Epithelial cell of esophagus (primary cell): Measurements from ENCODE around the gene OR2J1.
A peak's percentile ranks its signal among the peaks of the same experiment; 100 is the strongest.
"Not testable (repeated sequence)": the region's sequence is repeated elsewhere in the genome, so short reads cannot be mapped to it uniquely, and the experiment has no call there.

Source experiments
- DNase-seq: peaks from one replicate; pipeline ENCODE4 v3.0.0; 2010; ENCODE audit warnings: low read depth
- H3K4me3 ChIP-seq: 2 replicates; pipeline ENCODE4 v1.5.1; 2011; ENCODE audit warnings: mild to moderate bottlenecking, low read length, control low read depth
- CTCF ChIP-seq: IDR thresholded peaks from 2 replicates; pipeline ENCODE4 v1.5.1; 2011; ENCODE audit warnings: low read depth, mild to moderate bottlenecking, low read length, control low read depth, inconsistent platforms; ENCODE audit not compliant: insufficient read depth; ENCODE audit errors: missing control alignments

Gene OR2J1

DNA sequence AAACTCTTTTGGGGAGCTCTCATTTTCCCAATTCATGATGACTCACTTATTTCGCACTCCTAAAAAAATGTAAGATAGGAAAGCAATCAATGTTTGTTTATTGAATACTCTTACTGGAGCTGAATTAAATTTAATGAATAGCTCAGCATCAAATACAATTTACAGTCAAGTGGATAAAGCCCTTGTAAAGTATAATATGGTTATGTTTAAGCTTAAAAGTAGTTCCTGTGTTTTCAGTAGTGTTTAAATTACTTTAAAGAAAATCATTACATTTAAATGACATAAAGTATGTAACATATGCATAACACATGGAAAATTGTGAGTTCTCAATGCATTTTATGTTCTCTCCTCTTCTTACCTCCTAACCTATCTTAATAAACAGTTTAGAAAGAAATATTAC is 12.1 kb upstream of the OR2J1 start, which contains the start of gene OR2B3:
TSS of gene OR2B3 (minus strand) at position 101 of the 400 bp plus-strand sequence. CDS start at position 36, 65 bp downstream.
- TF ChIP-seq CTCF = no peak
- DNase-seq = no peak
- no peak within 1 kb of the TSS for H3K4me3 ChIP-seq

DNA sequence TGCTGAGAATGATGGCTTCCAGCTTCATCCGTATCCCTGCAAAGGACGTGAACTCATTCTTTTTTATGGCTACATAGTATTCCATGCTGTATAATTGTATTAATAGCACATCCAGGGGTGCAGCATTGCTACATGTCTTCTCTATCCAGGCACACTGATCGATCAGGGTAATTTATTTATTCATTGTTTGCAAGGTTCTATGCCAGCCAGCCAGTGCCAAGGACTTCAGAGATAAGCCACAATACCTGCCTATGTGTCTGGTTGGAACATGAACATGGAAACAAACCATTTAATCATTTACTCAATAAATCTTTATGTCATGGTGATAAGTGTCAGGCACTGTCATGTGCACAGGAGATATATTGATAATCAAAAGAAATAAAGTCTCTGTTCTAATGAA is 6.3 kb upstream of the OR2J1 start:
- no peak overlapping the region for H3K4me3 ChIP-seq
- DNase-seq = no peak
- TF ChIP-seq CTCF = no peak

GRCh38 chr6:29097803-29098202 is 1.5 kb upstream of the OR2J1 start:
- DNase-seq = no peak
- H3K4me3 ChIP-seq = no peak overlapping the region
- TF ChIP-seq CTCF = no peak

GRCh38 chr6:29107758-29108157 is 8.5 kb downstream of the OR2J1 start, which contains the start of gene OR2J3:
OR2J3 (plus strand) TSS chr6:29108058; CDS start chr6:29111891, 3,833 bp downstream.
- no peak for TF ChIP-seq CTCF
- DNase-seq = peak; percentile 7

GRCh38 chr6:29112135-29112534 is 12.8 kb downstream of the OR2J1 start:
- H3K4me3 ChIP-seq = no peak overlapping the region
- no peak for TF ChIP-seq CTCF
- no peak for DNase-seq

More at GRCh38 chr6:29107758-29108157, 8.5 kb downstream of the OR2J1 start, which contains the start of gene OR2J3:
- H3K4me3 ChIP-seq = no peak within 1 kb of the TSS

DNA sequence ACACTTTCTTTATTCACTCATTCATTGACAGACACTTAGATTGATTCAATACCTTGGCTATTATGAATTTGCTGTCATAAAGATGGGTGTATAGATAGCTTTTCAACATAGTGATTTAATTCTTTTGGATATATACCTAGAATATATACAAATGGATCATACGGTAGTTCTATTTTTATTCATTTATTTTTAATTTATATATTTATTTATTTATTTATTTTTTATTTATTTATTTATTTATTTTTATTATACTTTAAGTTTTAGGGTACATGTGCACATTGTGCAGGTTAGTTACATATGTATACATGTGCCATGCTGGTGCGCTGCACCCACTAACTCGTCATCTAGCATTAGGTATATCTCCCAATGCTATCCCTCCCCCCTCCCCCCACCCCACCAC is 15.7 kb downstream of the OR2J1 start:
- not testable (repeated sequence) for DNase-seq, H3K4me3 ChIP-seq

GRCh38 chr6:29129326-29130012 is 30.2 kb downstream of the OR2J1 start:
- no peak overlapping the region for H3K4me3 ChIP-seq
- no peak for DNase-seq
- TF ChIP-seq CTCF = no peak
